ENCODE results near the gene ADAMTS6.

Gene ADAMTS6

GRCh38 chr5:65141493-65141892 lies 340.2 kb downstream of the ADAMTS6 start:
- peak; percentile 41 to 51 for DNase-seq

- DNase-seq, result no peak
These were observed 344.1 kb downstream of the ADAMTS6 start for GRCh38 chr5:65137631-65138030.

GRCh38 chr5:65133477-65134110 lies 348.1 kb downstream of the ADAMTS6 start:
- no peak for DNase-seq

GRCh38 chr5:65132386-65132785 lies 349.3 kb downstream of the ADAMTS6 start:
- DNase-seq, result no peak

- no peak for DNase-seq
These were observed 353.5 kb downstream of the ADAMTS6 start for GRCh38 chr5:65128226-65128625.

GRCh38 chr5:65127161-65127901 lies 354.4 kb downstream of the ADAMTS6 start:
- no peak for DNase-seq

- peak in 1 of 2 experiments; percentile 16 for DNase-seq
These were observed 355.1 kb downstream of the ADAMTS6 start for GRCh38 chr5:65126542-65127069.

GRCh38 chr5:65125591-65126541 lies 355.9 kb downstream of the ADAMTS6 start:
- peak in 1 of 2 experiments; percentile 32 for DNase-seq

GRCh38 chr5:65121880-65122436 lies 359.8 kb downstream of the ADAMTS6 start:
- DNase-seq, result no peak

- no peak for DNase-seq
These were observed 361.3 kb downstream of the ADAMTS6 start for GRCh38 chr5:65120371-65120967.

- DNase-seq, result no peak
These were observed 364.2 kb downstream of the ADAMTS6 start for GRCh38 chr5:65117525-65117924.

- DNase-seq, result no peak
These were observed 367.9 kb downstream of the ADAMTS6 start for GRCh38 chr5:65113771-65114170.

- no peak for DNase-seq
These were observed 369.6 kb downstream of the ADAMTS6 start for GRCh38 chr5:65111961-65112658.

- DNase-seq, result no peak
These were observed 372.7 kb downstream of the ADAMTS6 start for GRCh38 chr5:65108786-65109743.

- DNase-seq, result no peak
These were observed 376.4 kb downstream of the ADAMTS6 start for GRCh38 chr5:65105301-65105700.

GRCh38 chr5:65104831-65105230 lies 376.9 kb downstream of the ADAMTS6 start:
- DNase-seq, result no peak

GRCh38 chr5:65103756-65104440 lies 377.8 kb downstream of the ADAMTS6 start:
- DNase-seq, result no peak

- DNase-seq, result peak; percentile 45 to 70
These were observed 378.6 kb downstream of the ADAMTS6 start for GRCh38 chr5:65102976-65103711.

GRCh38 chr5:65102371-65102975 lies 379.2 kb downstream of the ADAMTS6 start:
- no peak for DNase-seq

All from SHP77 (cell line).